ENCODE measurements around the gene SVBP. TPM values are rescaled to one million over a fixed set of nuclear protein-coding genes. Genes with fewer than 3 reads are reported as not detected.
"Not testable (repeated sequence)": the region's sequence is repeated elsewhere in the genome, so short reads cannot be mapped to it uniquely, and the experiment has no call there.

SVBP gene, protein sequence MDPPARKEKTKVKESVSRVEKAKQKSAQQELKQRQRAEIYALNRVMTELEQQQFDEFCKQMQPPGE
- total RNA-seq = 10 to 100 TPM; 19.4 to 20.0 TPM

DNA sequence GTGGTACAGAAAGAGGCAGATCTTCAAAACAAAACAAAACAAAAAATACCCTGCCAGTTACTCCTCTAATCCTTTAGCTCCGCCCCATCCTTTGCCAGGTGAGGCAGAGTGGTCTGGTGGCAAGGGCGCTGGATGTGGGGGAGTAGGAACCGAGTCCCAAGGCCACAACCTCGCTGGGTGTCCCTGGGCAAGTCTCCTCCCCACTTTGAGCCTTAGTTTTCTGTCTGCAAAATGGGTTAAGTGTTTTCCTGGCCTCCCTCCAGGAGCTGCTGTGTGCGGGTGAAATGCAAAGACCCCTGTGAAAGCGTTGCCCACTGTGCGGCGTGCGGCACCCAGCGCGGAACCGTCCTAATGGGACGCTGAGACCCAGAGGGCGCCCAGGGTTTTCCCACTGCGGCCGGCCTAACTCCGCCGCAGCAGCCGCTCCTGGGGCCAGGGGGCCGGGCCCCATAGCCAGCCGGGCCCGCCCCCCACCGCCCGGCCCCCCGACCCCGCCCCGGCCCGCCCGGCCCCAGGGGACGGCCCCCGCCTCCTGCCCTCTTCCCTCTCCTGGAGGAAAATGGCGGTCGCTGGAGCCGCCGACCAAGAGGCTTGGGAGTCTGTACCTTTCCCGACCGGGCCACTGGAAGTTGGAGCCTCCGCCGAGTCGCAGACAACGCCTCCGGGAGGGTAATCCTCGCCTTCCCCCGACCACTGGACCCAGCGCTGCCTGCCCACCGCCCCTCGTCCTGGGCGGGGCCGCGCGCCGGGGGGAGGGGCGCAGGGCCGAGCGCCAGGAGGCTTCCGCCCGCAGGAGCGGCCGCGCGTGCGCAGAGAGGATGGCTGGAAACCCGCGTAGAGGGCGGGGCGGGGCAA, at the start of gene SVBP, which contains the start of gene ERMAP:
Gene SVBP, minus strand, starts transcription at position 813 of the 855 bp plus-strand sequence. CDS start 853 bp downstream, outside the sequence.
Gene ERMAP, plus strand, starts transcription at position 538 of the 855 bp plus-strand sequence. CDS start 13,327 bp downstream, outside the sequence.
- peak within 1 kb of the TSS; percentile 83 for H3K27ac Mint-ChIP-seq

DNA sequence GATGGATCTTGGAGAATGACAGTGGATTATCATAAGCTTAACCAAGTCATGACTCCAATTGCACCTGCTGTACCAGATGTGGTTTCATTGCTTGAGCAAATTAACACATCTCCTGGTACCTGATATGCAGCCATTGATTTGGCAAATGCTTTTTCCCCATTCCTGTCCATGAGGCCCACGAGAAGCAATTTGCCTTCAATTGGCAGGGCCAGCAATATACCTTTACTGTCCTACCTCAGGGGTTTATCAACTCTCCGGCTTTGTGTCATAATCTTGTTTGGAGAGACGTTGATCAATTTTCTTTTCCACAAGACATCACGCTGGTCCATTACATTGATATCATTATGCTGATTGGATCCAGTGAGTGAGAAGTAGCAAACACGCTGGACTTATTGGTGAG, 49.4 kb upstream of the SVBP start:
- Mint-ChIP-seq H3K4me3 (no peak overlapping the region), H3K36me3 (ENCODE audit: insufficient read depth in 2 of 2) (no peaks in the 10 kb centered on the region), H3K9me3 (no peaks in the 10 kb centered on the region), H3K4me1 (ENCODE audit: low read depth) (no peaks in the 10 kb centered on the region), H3K27me3 (ENCODE audit: low read depth) (no peaks in the 10 kb centered on the region), H3K27ac (no peak overlapping the region)
- ATAC-seq (replicated peaks in 1 of 2) (no peak), DNase-seq (no peak)

More for the DNA sequence above, at the start of gene SVBP, which contains the start of gene ERMAP:
- Mint-ChIP-seq H3K36me3 (ENCODE audit: insufficient read depth in 2 of 2) (peaks cover 1 to 2% of the 10 kb centered on the region in 2 donors), H3K9me3 (no peaks in the 10 kb centered on the region), H3K4me3 (peak within 1 kb of the TSS; percentile 83 to 92), H3K27me3 (ENCODE audit: low read depth) (no peaks in the 10 kb centered on the region), H3K4me1 (ENCODE audit: low read depth) (peaks cover 22% of the 10 kb centered on the region)
- DNase-seq (peak; percentile 94 to 96), ATAC-seq (replicated peaks in 1 of 2) (peak; percentile 92 to 93)

- DNase-seq (no peak), ATAC-seq (replicated peaks in 1 of 2) (no peak)
- no peak overlapping the region for H3K27ac Mint-ChIP-seq
- H3K27me3 Mint-ChIP-seq (ENCODE audit: low read depth) = peaks cover 20% of the 10 kb centered on the region
- no peaks in the 10 kb centered on the region for H3K4me1 Mint-ChIP-seq (ENCODE audit: low read depth)
- peaks cover 1 to 7% of the 10 kb centered on the region in 2 donors for H3K36me3 Mint-ChIP-seq (ENCODE audit: insufficient read depth in 2 of 2)
- H3K4me3 Mint-ChIP-seq = no peak overlapping the region
- peaks cover 4 to 7% of the 10 kb centered on the region in 2 donors for H3K9me3 Mint-ChIP-seq
Observed at GRCh38 chr1:42861014-42861399, 43.8 kb upstream of the SVBP start.

- Mint-ChIP-seq H3K4me1 (ENCODE audit: low read depth) (no peaks in the 10 kb centered on the region), H3K9me3 (peaks cover 4 to 7% of the 10 kb centered on the region in 2 donors), H3K4me3 (no peak overlapping the region), H3K27ac (no peak overlapping the region), H3K27me3 (ENCODE audit: low read depth) (peaks cover 20% of the 10 kb centered on the region), H3K36me3 (ENCODE audit: insufficient read depth in 2 of 2) (peaks cover 1 to 8% of the 10 kb centered on the region in 2 donors)
- no peak for DNase-seq
- no peak for ATAC-seq (replicated peaks in 1 of 2)
Observed at GRCh38 chr1:42860339-42861013, 43.3 kb upstream of the SVBP start.

GRCh38 chr1:42859366-42859765, 42.2 kb upstream of the SVBP start:
- DNase-seq; H3K4me1 Mint-ChIP-seq (ENCODE audit: low read depth); H3K27ac Mint-ChIP-seq; ATAC-seq (replicated peaks in 1 of 2); H3K9me3 Mint-ChIP-seq; H3K36me3 Mint-ChIP-seq (ENCODE audit: insufficient read depth in 2 of 2); H3K4me3 Mint-ChIP-seq: not testable (repeated sequence)
- H3K27me3 Mint-ChIP-seq (ENCODE audit: low read depth) = peaks cover 20% of the 10 kb centered on the region

DNA sequence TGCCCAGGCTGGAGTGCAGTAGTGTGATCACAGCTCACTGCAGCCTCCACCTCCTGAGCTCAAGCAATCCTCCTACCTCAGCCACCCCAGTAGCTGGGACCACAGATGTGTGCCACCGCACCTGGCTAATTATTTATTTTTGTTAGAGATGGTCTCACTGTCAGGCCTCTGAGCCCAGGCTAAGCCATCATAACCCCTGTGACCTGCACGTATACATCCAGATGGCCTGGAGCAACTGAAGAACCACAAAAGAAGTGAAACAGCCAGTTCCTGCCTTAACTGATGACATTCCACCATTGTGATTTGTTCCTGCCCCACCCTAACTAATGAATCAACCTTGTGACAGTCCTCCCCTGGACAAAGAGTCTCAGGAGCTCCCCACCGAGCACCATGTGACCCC, 39.4 kb upstream of the SVBP start:
- not testable (repeated sequence) for H3K4me1 Mint-ChIP-seq (ENCODE audit: low read depth); DNase-seq; H3K9me3 Mint-ChIP-seq; H3K4me3 Mint-ChIP-seq; ATAC-seq (replicated peaks in 1 of 2); H3K27ac Mint-ChIP-seq
- H3K27me3 Mint-ChIP-seq (ENCODE audit: low read depth) = peaks cover 20% of the 10 kb centered on the region
- H3K36me3 Mint-ChIP-seq (ENCODE audit: insufficient read depth in 2 of 2) = peaks cover 1 to 11% of the 10 kb centered on the region in 2 donors

GRCh38 chr1:42853116-42853884, 36.1 kb upstream of the SVBP start:
- no peak overlapping the region for H3K4me3 Mint-ChIP-seq
- no peak overlapping the region for H3K27ac Mint-ChIP-seq
- peaks cover 6 to 24% of the 10 kb centered on the region in 2 donors for H3K36me3 Mint-ChIP-seq (ENCODE audit: insufficient read depth in 2 of 2)
- no peak for ATAC-seq (replicated peaks in 1 of 2)
- DNase-seq = no peak
- peaks cover 0 to 2% of the 10 kb centered on the region in 2 donors for H3K9me3 Mint-ChIP-seq
- H3K27me3 Mint-ChIP-seq (ENCODE audit: low read depth) = no peaks in the 10 kb centered on the region
- H3K4me1 Mint-ChIP-seq (ENCODE audit: low read depth) = peaks cover 25% of the 10 kb centered on the region

GRCh38 chr1:42852608-42852980, 35.4 kb upstream of the SVBP start:
- DNase-seq (no peak), ATAC-seq (replicated peaks in 1 of 2) (no peak)
- Mint-ChIP-seq H3K9me3 (peaks cover 0 to 2% of the 10 kb centered on the region in 2 donors), H3K27me3 (ENCODE audit: low read depth) (no peaks in the 10 kb centered on the region), H3K4me3 (no peak overlapping the region), H3K27ac (no peak overlapping the region), H3K36me3 (ENCODE audit: insufficient read depth in 2 of 2) (peaks cover 6 to 23% of the 10 kb centered on the region in 2 donors), H3K4me1 (ENCODE audit: low read depth) (peaks cover 32% of the 10 kb centered on the region)

GRCh38 chr1:42851960-42852607, 34.9 kb upstream of the SVBP start:
- peaks cover 7 to 27% of the 10 kb centered on the region in 2 donors for H3K36me3 Mint-ChIP-seq (ENCODE audit: insufficient read depth in 2 of 2)
- no peaks in the 10 kb centered on the region for H3K27me3 Mint-ChIP-seq (ENCODE audit: low read depth)
- H3K9me3 Mint-ChIP-seq = peaks cover 0 to 2% of the 10 kb centered on the region in 2 donors
- DNase-seq (no peak), ATAC-seq (replicated peaks in 1 of 2) (no peak)
- H3K4me3 Mint-ChIP-seq = no peak overlapping the region
- H3K27ac Mint-ChIP-seq = no peak overlapping the region
- H3K4me1 Mint-ChIP-seq (ENCODE audit: low read depth) = peaks cover 37% of the 10 kb centered on the region

DNA sequence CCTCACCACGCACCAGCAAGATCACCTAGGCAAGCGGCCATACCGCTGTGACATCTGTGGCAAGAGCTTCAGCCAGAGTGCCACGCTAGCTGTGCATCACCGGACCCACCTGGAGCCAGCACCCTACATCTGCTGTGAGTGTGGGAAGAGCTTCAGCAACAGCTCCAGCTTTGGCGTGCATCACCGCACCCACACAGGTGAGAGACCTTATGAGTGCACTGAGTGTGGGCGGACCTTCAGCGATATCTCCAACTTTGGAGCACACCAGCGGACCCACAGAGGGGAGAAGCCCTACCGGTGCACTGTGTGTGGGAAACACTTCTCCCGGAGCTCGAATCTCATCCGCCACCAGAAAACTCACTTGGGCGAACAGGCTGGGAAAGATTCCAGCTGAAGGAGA, 34.2 kb upstream of the SVBP start:
- no peaks in the 10 kb centered on the region for H3K27me3 Mint-ChIP-seq (ENCODE audit: low read depth)
- ATAC-seq (replicated peaks in 1 of 2) (no peak), DNase-seq (no peak)
- H3K4me3 Mint-ChIP-seq = no peak overlapping the region
- H3K4me1 Mint-ChIP-seq (ENCODE audit: low read depth) = peaks cover 39% of the 10 kb centered on the region
- H3K9me3 Mint-ChIP-seq = peaks cover 0 to 2% of the 10 kb centered on the region in 2 donors
- no peak overlapping the region for H3K27ac Mint-ChIP-seq
- H3K36me3 Mint-ChIP-seq (ENCODE audit: insufficient read depth in 2 of 2) = peaks cover 9 to 30% of the 10 kb centered on the region in 2 donors

GRCh38 chr1:42849944-42850343, 32.7 kb upstream of the SVBP start:
- H3K9me3 Mint-ChIP-seq = peaks cover 0 to 2% of the 10 kb centered on the region in 2 donors
- no peaks in the 10 kb centered on the region for H3K27me3 Mint-ChIP-seq (ENCODE audit: low read depth)
- no peak for DNase-seq
- H3K4me3 Mint-ChIP-seq = no peak overlapping the region
- no peak for ATAC-seq (replicated peaks in 1 of 2)
- no peak overlapping the region for H3K27ac Mint-ChIP-seq
- peaks cover 9 to 28% of the 10 kb centered on the region in 2 donors for H3K36me3 Mint-ChIP-seq (ENCODE audit: insufficient read depth in 2 of 2)
- H3K4me1 Mint-ChIP-seq (ENCODE audit: low read depth) = peaks cover 46% of the 10 kb centered on the region

DNA sequence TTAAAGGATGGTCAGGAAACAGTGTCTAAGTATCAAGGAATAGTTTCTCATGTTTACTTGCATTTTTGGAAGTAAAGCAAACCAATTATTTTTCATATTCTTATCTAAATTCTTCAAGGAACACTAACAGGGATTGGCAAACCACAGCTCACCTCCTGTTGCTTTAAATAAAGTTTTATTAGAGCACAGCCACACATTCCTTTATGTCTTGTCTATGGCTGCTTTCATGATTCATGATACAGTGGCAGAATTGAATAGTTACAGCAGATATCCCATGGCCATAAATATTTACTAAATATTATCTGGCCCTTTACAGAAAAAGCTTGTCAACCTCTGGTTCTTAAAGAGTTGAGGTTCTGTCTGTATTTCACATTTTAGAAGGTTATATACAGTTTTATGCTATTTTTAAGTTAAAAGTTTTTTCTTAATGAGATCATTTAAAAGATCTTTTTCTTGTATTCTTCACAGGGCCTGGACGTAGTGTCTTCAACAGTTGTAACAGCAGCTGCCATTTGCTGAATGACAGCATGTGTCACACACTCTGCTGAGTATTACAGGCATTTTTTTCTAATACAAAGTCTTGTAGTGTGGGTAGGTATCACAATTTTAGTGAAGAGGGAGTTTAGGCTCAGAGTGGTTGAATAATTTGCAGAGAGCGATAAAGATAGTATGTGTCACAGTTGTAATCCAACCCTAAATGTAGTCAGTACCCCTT, 31.8 kb upstream of the SVBP start:
- no peak for ATAC-seq (replicated peaks in 1 of 2)
- H3K36me3 Mint-ChIP-seq (ENCODE audit: insufficient read depth in 2 of 2) = peaks cover 9 to 28% of the 10 kb centered on the region in 2 donors
- DNase-seq = no peak
- H3K9me3 Mint-ChIP-seq = peaks cover 0 to 2% of the 10 kb centered on the region in 2 donors
- H3K4me3 Mint-ChIP-seq = peak overlapping the region in 1 of 2 donors; percentile 98
- peak overlapping the region; percentile 71 for H3K27ac Mint-ChIP-seq
- H3K27me3 Mint-ChIP-seq (ENCODE audit: low read depth) = no peaks in the 10 kb centered on the region
- H3K4me1 Mint-ChIP-seq (ENCODE audit: low read depth) = peaks cover 56% of the 10 kb centered on the region
